CD14-positive monocyte (primary cell): ENCODE measurements around the gene PTGES2. TPM values are rescaled to one million over a fixed set of nuclear protein-coding genes. Genes with fewer than 3 reads are reported as not detected.
A peak's percentile ranks its signal among the peaks of the same experiment; 100 is the strongest.

Source experiments
- DNase-seq, 3 donors: peaks; one replicate each; pipeline ENCODE4 v3.0.0-alpha.2; 2011 to 2022
- H2AFZ ChIP-seq: 2 replicates; pipeline ENCODE4 v1.6.0; 2012; ENCODE audit warnings: mild to moderate bottlenecking, low read depth, low read length, inconsistent platforms; ENCODE audit not compliant: insufficient read depth, poor library complexity, severe bottlenecking
- H3K27ac ChIP-seq, 2 donors: 1 replicate in 1 of 2; 2 replicates in 1 of 2; pipeline ENCODE4 v1.5.1; 2012 to 2013; ENCODE audit warnings: low read length in 2 of 2, control low read depth in 1 of 2, inconsistent platforms in 1 of 2, low read depth in 1 of 2, mild to moderate bottlenecking in 1 of 2
- H3K27me3 ChIP-seq, 2 donors: one replicate each; pipeline versions ENCODE4 v1.6.0 to v1.6.1; 2011 to 2013; ENCODE audit warnings: low read length in 2 of 2; ENCODE audit not compliant: control insufficient read depth in 2 of 2, insufficient read depth in 2 of 2
- H3K36me3 ChIP-seq, 2 donors: replicated peaks in 1 of 2; 1 replicate in 1 of 2; 2 replicates in 1 of 2; pipeline versions ENCODE4 v1.5.1 to v1.6.1; 2012 to 2013; ENCODE audit warnings: low read length in 2 of 2, control low read depth in 1 of 2, inconsistent platforms in 1 of 2, mild to moderate bottlenecking in 1 of 2; ENCODE audit not compliant: insufficient read depth in 2 of 2, control insufficient read depth in 1 of 2
- H3K4me1 ChIP-seq, 2 donors: 1 replicate in 1 of 2; 2 replicates in 1 of 2; pipeline versions ENCODE4 v1.5.1 to v1.6.1; 2012 to 2013; ENCODE audit warnings: low read length in 2 of 2, control low read depth in 1 of 2, inconsistent platforms in 1 of 2, mild to moderate bottlenecking in 1 of 2, moderate library complexity in 1 of 2; ENCODE audit not compliant: insufficient read depth in 2 of 2, control insufficient read depth in 1 of 2
- H3K4me2 ChIP-seq: replicated peaks from 2 replicates; pipeline ENCODE3; 2012; ENCODE audit warnings: low read length, moderate library complexity, mild to moderate bottlenecking; ENCODE audit not compliant: poor library complexity, severe bottlenecking; ENCODE audit errors: extremely low read depth
- H3K4me3 ChIP-seq, 3 experiments: fragments of 200-600 bp in 1 of 3; sonication (generic) in 1 of 3; replicated peaks in 1 of 3; 1 replicate in 2 of 3; 2 replicates in 1 of 3; pipeline ENCODE4 v1.5.1; 2011 to 2013; ENCODE audit warnings: low read length in 3 of 3, mild to moderate bottlenecking in 3 of 3, control low read depth in 2 of 3, low read depth in 2 of 3, inconsistent platforms in 1 of 3, moderate library complexity in 1 of 3
- H3K79me2 ChIP-seq: 2 replicates; pipeline ENCODE4 v1.6.0; 2012; ENCODE audit warnings: mild to moderate bottlenecking, control low read depth, inconsistent platforms, low read length, moderate library complexity; ENCODE audit not compliant: insufficient read depth
- H3K9ac ChIP-seq: 2 replicates; pipeline ENCODE4 v1.6.0; 2017; ENCODE audit warnings: low read length, mild to moderate bottlenecking; ENCODE audit not compliant: insufficient read depth, poor library complexity, severe bottlenecking
- H3K9me3 ChIP-seq, 2 donors: replicated peaks in 1 of 2; 1 replicate in 1 of 2; 2 replicates in 1 of 2; pipeline versions ENCODE4 v1.5.1 to v1.6.1; 2012 to 2013; ENCODE audit warnings: low read length in 2 of 2, control low read depth in 1 of 2; ENCODE audit not compliant: control insufficient read depth in 1 of 2, insufficient read depth in 1 of 2
- H4K20me1 ChIP-seq: 2 replicates; pipeline ENCODE4 v1.6.0; 2012; ENCODE audit warnings: mild to moderate bottlenecking, low read length, control low read depth, moderate library complexity; ENCODE audit not compliant: insufficient read depth
- H3K27ac Mint-ChIP-seq, 7 donors: one replicate each; pipeline ENCODE4 v1.8.0; 2020; ENCODE audit warnings: mild to moderate bottlenecking in 7 of 7, mixed read lengths in 7 of 7, moderate library complexity in 6 of 7, inconsistent platforms in 2 of 7
- H3K27me3 Mint-ChIP-seq, 3 donors: one replicate each; pipeline ENCODE4 v1.8.0; 2021 to 2022; ENCODE audit warnings: low read depth in 3 of 3, mild to moderate bottlenecking in 3 of 3, mixed read lengths in 3 of 3, moderate library complexity in 3 of 3, inconsistent platforms in 1 of 3
- H3K36me3 Mint-ChIP-seq, 2 donors: one replicate each; pipeline ENCODE4 v1.8.0; 2020; ENCODE audit warnings: mixed read lengths in 2 of 2, inconsistent platforms in 1 of 2, mild to moderate bottlenecking in 1 of 2
- H3K4me1 Mint-ChIP-seq: one replicate; pipeline ENCODE4 v1.8.0; 2020; ENCODE audit warnings: mild to moderate bottlenecking, mixed read lengths
- H3K4me3 Mint-ChIP-seq, 2 donors: one replicate each; pipeline ENCODE4 v1.8.0; 2020; ENCODE audit warnings: mild to moderate bottlenecking in 2 of 2, mixed read lengths in 2 of 2, moderate library complexity in 1 of 2
- H3K9me3 Mint-ChIP-seq, 7 donors: one replicate each; pipeline ENCODE4 v1.8.0; 2020 to 2022; ENCODE audit warnings: mixed read lengths in 7 of 7, mild to moderate bottlenecking in 6 of 7, moderate library complexity in 6 of 7, inconsistent platforms in 2 of 7
- CTCF ChIP-seq: fragments of 200-600 bp; IDR thresholded peaks from one replicate; pipeline ENCODE4 v1.8.0; 2022; ENCODE audit warnings: antibody characterized with exemption, mild to moderate bottlenecking
- WGBS: methylation state at CpG from one replicate; pipeline ENCODE4 v1.1.5; 2013; ENCODE audit warnings: missing lambda C conversion rate; ENCODE audit not compliant: insufficient coverage; 5-methylcytosine and 5-hydroxymethylcytosine counted together
- intact Hi-C, 2 donors: fragments of 100-400 bp; cut with micrococcal nuclease; formaldehyde crosslinking; loops; one replicate each; pipeline versions ENCODE4 v1.15.0 to v1.15.1; 2023
- polyA plus RNA-seq, 3 donors: library from polyadenylated mRNA; depleted of rRNA in 1 of 3; unstranded in 2 of 3; stranded (reverse) in 1 of 3; fragments of 300-500 nt in 2 of 3; fragments of >200 nt in 1 of 3; fragmentation: Illumina TruSeq in 2 of 3; gene quantifications; 1 replicate in 2 of 3; 2 replicates in 1 of 3; pipeline ENCODE4 v1.2.3, GENCODE V29; 2012 to 2021

PTGES2 gene
- polyA plus RNA-seq, 3 donors, result 42.0 to 71.5 (median 49.4) TPM

GRCh38 chr9:128087262-128087661 lies 40.3 kb downstream of the PTGES2 start:
- Mint-ChIP-seq H3K9me3 (no peaks in the 10 kb centered on the region), H3K4me3 (no peak overlapping the region), H3K36me3 (peaks cover 17 to 47% of the 10 kb centered on the region in 2 donors), H3K4me1 (peaks cover 32% of the 10 kb centered on the region), H3K27me3 (no peaks in the 10 kb centered on the region), H3K27ac (peak overlapping the region in 1 of 7 donors; percentile 27)
- peaks cover 9 to 24% of the 10 kb centered on the region in 2 donors for H3K36me3 ChIP-seq
- DNase-seq, result no peak
- no peak overlapping the region for H3K4me2 ChIP-seq
- H3K4me1 ChIP-seq, result peaks cover 15 to 17% of the 10 kb centered on the region in 2 donors
- no peak overlapping the region for H2AFZ ChIP-seq
- no peaks in the 10 kb centered on the region for H3K9me3 ChIP-seq
- no peaks in the 10 kb centered on the region for H3K27me3 ChIP-seq
- TF ChIP-seq CTCF, result no peak
- no peak overlapping the region for H3K27ac ChIP-seq
- no peak overlapping the region for H3K4me3 ChIP-seq
- intact Hi-C loops, result loop anchor here in 1 of 2 donors (10.0 kb wide), 1 partner anchor 142 kb away; no protein-coding TSS in a partner anchor
- no peak overlapping the region for H3K9ac ChIP-seq
- H4K20me1 ChIP-seq, result peaks cover 84% of the 10 kb centered on the region
- peaks cover 88% of the 10 kb centered on the region for H3K79me2 ChIP-seq
- WGBS, result 87% methylated on average over 7 of the region's 10 CpGs

GRCh38 chr9:128085943-128086342 lies 41.6 kb downstream of the PTGES2 start:
- Histone ChIP-seq H3K9me3 (no peaks in the 10 kb centered on the region), H3K4me3 (no peak overlapping the region), H4K20me1 (peaks cover 84% of the 10 kb centered on the region), H3K27ac (no peak overlapping the region), H3K4me2 (no peak overlapping the region), H3K27me3 (no peaks in the 10 kb centered on the region), H2AFZ (no peak overlapping the region), H3K9ac (no peak overlapping the region), H3K36me3 (peaks cover 9 to 28% of the 10 kb centered on the region in 2 donors), H3K79me2 (peaks cover 88% of the 10 kb centered on the region), H3K4me1 (peaks cover 11 to 15% of the 10 kb centered on the region in 2 donors)
- no peaks in the 10 kb centered on the region for H3K9me3 Mint-ChIP-seq
- H3K27me3 Mint-ChIP-seq, result no peaks in the 10 kb centered on the region
- H3K4me3 Mint-ChIP-seq, result no peak overlapping the region
- WGBS, result 100% methylated on average over 2 of the region's 4 CpGs
- intact Hi-C loops, result loop anchor here in 1 of 2 donors (10.0 kb wide), 1 partner anchor 141 kb away; no protein-coding TSS in a partner anchor
- H3K4me1 Mint-ChIP-seq, result peaks cover 33% of the 10 kb centered on the region
- peaks cover 22 to 39% of the 10 kb centered on the region in 2 donors for H3K36me3 Mint-ChIP-seq
- no peak for DNase-seq
- peak overlapping the region in 2 of 7 donors; percentile 21 to 30 for H3K27ac Mint-ChIP-seq
- no peak for TF ChIP-seq CTCF
